HG03045 (cell line): ENCODE measurements around the gene COPB2.
"Not testable (repeated sequence)": the region's sequence is repeated elsewhere in the genome, so short reads cannot be mapped to it uniquely, and the experiment has no call there.

Experiments
- ATAC-seq: cut with Tn5 transposase; IDR thresholded peaks from one replicate; pipeline ENCODE4 v1.9.1; 2021; ENCODE audit warnings: mild to moderate bottlenecking, moderate library complexity; ENCODE audit not compliant: unreplicated experiment

COPB2 gene

GRCh38 chr3:139380575-139380974 is 8.9 kb downstream of the COPB2 start:
- ATAC-seq: no peak

GRCh38 chr3:139378587-139379241 is 10.7 kb downstream of the COPB2 start:
- ATAC-seq: no peak

- ATAC-seq: no peak
Observed at GRCh38 chr3:139377378-139377777, 12.1 kb downstream of the COPB2 start.

- ATAC-seq: no peak
Observed at GRCh38 chr3:139374099-139374498, 15.3 kb downstream of the COPB2 start.

GRCh38 chr3:139364549-139364948 is 24.9 kb downstream of the COPB2 start:
- ATAC-seq: no peak

- ATAC-seq: no peak
Observed at GRCh38 chr3:139361276-139361675, 28.2 kb downstream of the COPB2 start.

GRCh38 chr3:139358841-139359562 is 30.4 kb downstream of the COPB2 start:
- no peak for ATAC-seq

- ATAC-seq: peak; percentile 76
Observed at GRCh38 chr3:139357899-139358298, 31.5 kb downstream of the COPB2 start.

- no peak for ATAC-seq
Observed at GRCh38 chr3:139355891-139356290, 33.6 kb downstream of the COPB2 start.

GRCh38 chr3:139355476-139355875 is 34.0 kb downstream of the COPB2 start:
- no peak for ATAC-seq

- no peak for ATAC-seq
Observed at GRCh38 chr3:139354661-139355060, 34.8 kb downstream of the COPB2 start.

GRCh38 chr3:139353920-139354556 is 35.4 kb downstream of the COPB2 start:
- no peak for ATAC-seq

GRCh38 chr3:139346771-139347170 is 42.7 kb downstream of the COPB2 start:
- ATAC-seq: no peak

GRCh38 chr3:139343895-139344856 is 45.3 kb downstream of the COPB2 start, which contains the start of gene MRPS22:
Gene MRPS22, plus strand, starts transcription at chr3:139344020. Its CDS starts 7 bp downstream, at chr3:139344027.
- ATAC-seq: peak; percentile 99

GRCh38 chr3:139342054-139342453 is 47.4 kb downstream of the COPB2 start:
- no peak for ATAC-seq

GRCh38 chr3:139340784-139341183 is 48.7 kb downstream of the COPB2 start:
- ATAC-seq: no peak

- ATAC-seq: no peak
Observed at GRCh38 chr3:139339219-139339906, 50.1 kb downstream of the COPB2 start.

GRCh38 chr3:139338405-139338804 is 51.0 kb downstream of the COPB2 start:
- ATAC-seq: no peak

GRCh38 chr3:139334675-139335074 is 54.8 kb downstream of the COPB2 start:
- not testable (repeated sequence) for ATAC-seq

GRCh38 chr3:139332092-139332491 is 57.4 kb downstream of the COPB2 start:
- no peak for ATAC-seq
